B cell (primary cell): ENCODE data around the gene KLHL17. TPM values are rescaled to one million over a fixed set of nuclear protein-coding genes. Genes with fewer than 3 reads are reported as not detected.

ENCODE experiments used
- ATAC-seq: fragments of 200-7000 bp; cut with Tn5 transposase; one replicate; pipeline ENCODE4 v1.10.0; 2021; ENCODE audit warnings: low read depth, mild to moderate bottlenecking, moderate number of reproducible peaks, moderate library complexity
- CTCF ChIA-PET: fragments of 350-600 bp; sonication (Branson Sonifier 250); formaldehyde crosslinking; loops from one replicate; lab custom pipeline; 2021; ENCODE audit warnings: antibody characterized with exemption, inconsistent platforms; lab: Charles Lee
- POLR2A ChIA-PET: fragments of 350-600 bp; sonication (Branson Sonifier 250); formaldehyde crosslinking; loops from one replicate; lab custom pipeline; 2021; ENCODE audit warnings: antibody characterized with exemption; lab: Charles Lee
- DNase-seq: peaks from one replicate; pipeline ENCODE4 v3.0.0; 2013
- H2AFZ ChIP-seq: 2 replicates; pipeline ENCODE4 v1.6.1; 2012; ENCODE audit warnings: mild to moderate bottlenecking, low read depth, low read length; ENCODE audit not compliant: insufficient read depth, poor library complexity, severe bottlenecking
- H3K27ac ChIP-seq, 2 donors: 1 replicate in 1 of 2; 2 replicates in 1 of 2; pipeline ENCODE4 v1.5.1; 2012 to 2013; ENCODE audit warnings: low read length in 2 of 2, mild to moderate bottlenecking in 2 of 2, moderate library complexity in 1 of 2
- H3K27me3 ChIP-seq, 4 experiments: fragments of 200-600 bp in 1 of 4; sonication (generic) in 1 of 4; replicated peaks in 1 of 4; 1 replicate in 2 of 4; 2 replicates in 2 of 4; pipeline versions ENCODE4 v1.6.1 to v1.7.0; 2013 to 2016; ENCODE audit warnings: low read length in 3 of 4, mild to moderate bottlenecking in 2 of 4, mixed read lengths in 1 of 4, moderate library complexity in 1 of 4; ENCODE audit not compliant: insufficient read depth in 4 of 4, control insufficient read depth in 3 of 4; ENCODE audit errors: control extremely low read depth in 1 of 4
- H3K36me3 ChIP-seq, 2 experiments: replicated peaks in 1 of 2; 1 replicate in 1 of 2; 2 replicates in 1 of 2; pipeline versions ENCODE4 v1.6.1 to v1.7.1; 2013; ENCODE audit warnings: low read length in 1 of 2; ENCODE audit not compliant: insufficient read depth in 2 of 2, control insufficient read depth in 1 of 2; ENCODE audit errors: control extremely low read depth in 1 of 2, extremely low read depth in 1 of 2
- H3K4me1 ChIP-seq, 2 donors: fragments of 200-600 bp in 1 of 2; sonication (generic) in 1 of 2; 1 replicate in 1 of 2; 2 replicates in 1 of 2; pipeline versions ENCODE4 v1.5.1 to v1.6.1; 2013 to 2017; ENCODE audit warnings: low read length in 2 of 2; ENCODE audit not compliant: control insufficient read depth in 2 of 2, insufficient read depth in 2 of 2
- H3K4me2 ChIP-seq: replicated peaks from 2 replicates; pipeline ENCODE3; 2012; ENCODE audit warnings: mild to moderate bottlenecking, low read depth, low read length; ENCODE audit not compliant: poor library complexity, severe bottlenecking
- H3K4me3 ChIP-seq, 5 experiments: fragments of 200-600 bp in 1 of 5; sonication (generic) in 1 of 5; 1 replicate in 3 of 5; 2 replicates in 2 of 5; pipeline versions ENCODE4 v1.5.1 to v1.7.0; 2011 to 2016; ENCODE audit warnings: low read length in 4 of 5, mild to moderate bottlenecking in 4 of 5, low read depth in 2 of 5, control low read depth in 1 of 5, moderate library complexity in 1 of 5; ENCODE audit not compliant: insufficient read depth in 1 of 5; ENCODE audit errors: control extremely low read depth in 1 of 5, extremely low read depth in 1 of 5
- H3K79me2 ChIP-seq: fragments of 200-600 bp; sonication (generic); one replicate; pipeline ENCODE4 v1.6.0; 2016; ENCODE audit warnings: low read length; ENCODE audit not compliant: control insufficient read depth, insufficient read depth
- H3K9ac ChIP-seq: fragments of 200-600 bp; sonication (generic); 2 replicates; pipeline ENCODE4 v1.6.1; 2017; ENCODE audit warnings: mild to moderate bottlenecking, low read length, moderate library complexity
- H3K9me3 ChIP-seq, 3 donors: one replicate each; pipeline versions ENCODE4 v1.6.1 to v1.7.1; 2013; ENCODE audit warnings: low read length in 2 of 3; ENCODE audit not compliant: control insufficient read depth in 2 of 3, insufficient read depth in 1 of 3; ENCODE audit errors: control extremely low read depth in 1 of 3
- H4K20me1 ChIP-seq: 2 replicates; pipeline ENCODE4 v1.6.0; 2012; ENCODE audit warnings: mild to moderate bottlenecking, low read length; ENCODE audit not compliant: insufficient read depth, control insufficient read depth, poor library complexity, severe bottlenecking
- H3K27ac Mint-ChIP-seq: one replicate; pipeline ENCODE4 v1.8.0; 2021; ENCODE audit warnings: mixed read lengths
- H3K27me3 Mint-ChIP-seq: one replicate; pipeline ENCODE4 v1.8.0; 2021; ENCODE audit warnings: mixed read lengths
- H3K4me1 Mint-ChIP-seq: one replicate; pipeline ENCODE4 v1.8.0; 2021; ENCODE audit warnings: mixed read lengths
- H3K4me3 Mint-ChIP-seq: one replicate; pipeline ENCODE4 v1.8.0; 2021; ENCODE audit warnings: mixed read lengths
- H3K9me3 Mint-ChIP-seq: one replicate; pipeline ENCODE4 v1.8.0; 2022; ENCODE audit warnings: mixed read lengths; ENCODE audit not compliant: insufficient read depth
- EZH2 ChIP-seq: IDR thresholded peaks from 2 replicates; pipeline ENCODE4 v1.6.1; 2012; ENCODE audit warnings: borderline replicate concordance, low read depth, mild to moderate bottlenecking, moderate library complexity, low read length; ENCODE audit not compliant: insufficient read depth, poor library complexity, severe bottlenecking
- WGBS: methylation state at CpG from one replicate; pipeline ENCODE4 v1.1.5; 2013; ENCODE audit warnings: missing lambda C conversion rate; ENCODE audit not compliant: insufficient coverage; 5-methylcytosine and 5-hydroxymethylcytosine counted together
- intact Hi-C: fragments of 100-400 bp; cut with micrococcal nuclease; formaldehyde crosslinking; loops from one replicate; pipeline ENCODE4 v1.10.0; 2022
- polyA plus RNA-seq: library from polyadenylated mRNA; depleted of rRNA; stranded (reverse); fragments of >200 nt; gene quantifications from 2 replicates; pipeline ENCODE4 v1.2.3, GENCODE V29; 2012
- total RNA-seq, 2 donors: library from RNA; stranded (reverse); fragments of 120-200 nt in 1 of 2; gene quantifications; 1 replicate in 1 of 2; 2 replicates in 1 of 2; pipeline versions ENCODE4 v1.2.3 to v1.2.4, GENCODE V29; 2013 to 2022
- TF ChIP-seq, protein P1 (sequence below): fragments of 200-600 bp; IDR thresholded peaks from one replicate; pipeline ENCODE4 v1.8.0; 2022; ENCODE audit warnings: antibody characterized with exemption, mild to moderate bottlenecking

KLHL17 gene
- total and polyA plus RNA-seq, 2 donors (not counting 1 experiment from before 2014, with no cell fraction given), result 30.1 to 57.5 TPM

- peak overlapping the region; percentile 77 for H3K27ac Mint-ChIP-seq
- peak overlapping the region; percentile 88 for H3K4me3 Mint-ChIP-seq
- intact Hi-C loops, result no loop called here
- peaks cover 0 to 23% of the 10 kb centered on the region in 2 experiments for H3K36me3 ChIP-seq
- H4K20me1 ChIP-seq, result peaks cover 42% of the 10 kb centered on the region
- H3K4me1 ChIP-seq, result peaks cover 24 to 42% of the 10 kb centered on the region in 2 donors
- 29% methylated on average over 54 of the region's 57 CpGs for WGBS
- H2AFZ ChIP-seq, result peak overlapping the region; percentile 98
- H3K27me3 ChIP-seq, result no peaks in the 10 kb centered on the region
- no peaks in the 10 kb centered on the region for H3K9me3 ChIP-seq
- ATAC-seq (no peak), DNase-seq (no peak)
- H3K79me2 ChIP-seq, result peaks cover 23% of the 10 kb centered on the region
- TF ChIP-seq, protein P1, sequence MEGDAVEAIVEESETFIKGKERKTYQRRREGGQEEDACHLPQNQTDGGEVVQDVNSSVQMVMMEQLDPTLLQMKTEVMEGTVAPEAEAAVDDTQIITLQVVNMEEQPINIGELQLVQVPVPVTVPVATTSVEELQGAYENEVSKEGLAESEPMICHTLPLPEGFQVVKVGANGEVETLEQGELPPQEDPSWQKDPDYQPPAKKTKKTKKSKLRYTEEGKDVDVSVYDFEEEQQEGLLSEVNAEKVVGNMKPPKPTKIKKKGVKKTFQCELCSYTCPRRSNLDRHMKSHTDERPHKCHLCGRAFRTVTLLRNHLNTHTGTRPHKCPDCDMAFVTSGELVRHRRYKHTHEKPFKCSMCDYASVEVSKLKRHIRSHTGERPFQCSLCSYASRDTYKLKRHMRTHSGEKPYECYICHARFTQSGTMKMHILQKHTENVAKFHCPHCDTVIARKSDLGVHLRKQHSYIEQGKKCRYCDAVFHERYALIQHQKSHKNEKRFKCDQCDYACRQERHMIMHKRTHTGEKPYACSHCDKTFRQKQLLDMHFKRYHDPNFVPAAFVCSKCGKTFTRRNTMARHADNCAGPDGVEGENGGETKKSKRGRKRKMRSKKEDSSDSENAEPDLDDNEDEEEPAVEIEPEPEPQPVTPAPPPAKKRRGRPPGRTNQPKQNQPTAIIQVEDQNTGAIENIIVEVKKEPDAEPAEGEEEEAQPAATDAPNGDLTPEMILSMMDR, result no peak
- no peak for TF ChIP-seq EZH2
- H3K27me3 Mint-ChIP-seq, result no peaks in the 10 kb centered on the region
- ChIA-PET CTCF (interaction anchor here (1.2 kb wide), 2 partner anchors 55 to 90 kb away, joined by 4 to 5 read pairs; no protein-coding TSS in a partner anchor), POLR2A (interaction anchor here (0.7 to 1.4 kb wide), 3 partner anchors 16 to 314 kb away, joined by 4 to 6 read pairs (median 5); partner anchors contain the start of gene UBE2J2)
- H3K27ac ChIP-seq, result peak overlapping the region in 1 of 2 donors; percentile 64
- H3K4me3 ChIP-seq, result peak overlapping the region in 4 of 5 experiments; percentile 40 to 93 (median 60)
- peak overlapping the region; percentile 83 for H3K4me2 ChIP-seq
- peaks cover 16% of the 10 kb centered on the region for H3K4me1 Mint-ChIP-seq
- H3K9ac ChIP-seq, result peak overlapping the region; percentile 98
- H3K9me3 Mint-ChIP-seq, result no peaks in the 10 kb centered on the region
Measured at GRCh38 chr1:959731-960362, 537 bp upstream of the KLHL17 start.

- intact Hi-C loops, result no loop called here
- H2AFZ ChIP-seq, result peak overlapping the region; percentile 98
- CTCF ChIA-PET, result no interaction called here
Measured at GRCh38 chr1:961132-961669, 817 bp downstream of the KLHL17 start.

More at GRCh38 chr1:961132-961669, 817 bp downstream of the KLHL17 start:
- ATAC-seq (no peak), DNase-seq (no peak)
- Histone ChIP-seq H3K27me3 (no peaks in the 10 kb centered on the region), H3K9me3 (no peaks in the 10 kb centered on the region), H3K4me2 (peak overlapping the region; percentile 83), H3K27ac (no peak overlapping the region), H3K36me3 (peaks cover 0 to 11% of the 10 kb centered on the region in 2 experiments), H3K79me2 (peaks cover 20% of the 10 kb centered on the region), H3K4me3 (peak overlapping the region in 4 of 5 experiments; percentile 28 to 93 (median 60)), H3K9ac (peak overlapping the region; percentile 98), H3K4me1 (peaks cover 28 to 36% of the 10 kb centered on the region in 2 donors), H4K20me1 (peaks cover 28% of the 10 kb centered on the region)
- TF ChIP-seq, protein P1, result no peak
- no peak for TF ChIP-seq EZH2
- H3K27me3 Mint-ChIP-seq, result no peaks in the 10 kb centered on the region
- peak overlapping the region; percentile 75 for H3K4me3 Mint-ChIP-seq
- 42% methylated on average over 56 of the region's 56 CpGs for WGBS
- peaks cover 14% of the 10 kb centered on the region for H3K4me1 Mint-ChIP-seq
- H3K27ac Mint-ChIP-seq, result no peak overlapping the region
- POLR2A ChIA-PET, result no interaction called here
- no peaks in the 10 kb centered on the region for H3K9me3 Mint-ChIP-seq
